Upper lobe of left lung (tissue), 6 donors: ENCODE measurements around the gene NT5C1A. TPM values are rescaled to one million over a fixed set of nuclear protein-coding genes. Genes with fewer than 3 reads are reported as not detected.

Source experiments
- ATAC-seq, 2 donors: fragments of 200-7000 bp; cut with Tn5 transposase; one replicate each; pipeline ENCODE4 v1.9.1; 2022; ENCODE audit warnings: mild to moderate bottlenecking in 2 of 2, moderate library complexity in 2 of 2; ENCODE audit not compliant: low FRiP score in 2 of 2
- DNase-seq, 2 donors: peaks; one replicate each; pipeline ENCODE4 v3.0.0-alpha.2; 2019 to 2020
- H3K27ac ChIP-seq, 4 donors: fragments of 200-600 bp; sonication (generic); one replicate each; pipeline ENCODE4 v1.5.1; 2016 to 2019
- H3K27me3 ChIP-seq, 4 donors: fragments of 200-600 bp; sonication (generic); one replicate each; pipeline ENCODE4 v1.5.1; 2017 to 2019
- H3K36me3 ChIP-seq, 4 donors: fragments of 200-600 bp; sonication (generic); one replicate each; pipeline ENCODE4 v1.5.1; 2016 to 2019
- H3K4me1 ChIP-seq, 4 donors: fragments of 200-600 bp; sonication (generic); one replicate each; pipeline ENCODE4 v1.5.1; 2018 to 2019
- H3K4me3 ChIP-seq, 4 donors: fragments of 200-600 bp; sonication (generic); one replicate each; pipeline ENCODE4 v1.5.1; 2017 to 2019; ENCODE audit warnings: mild to moderate bottlenecking in 2 of 4, moderate library complexity in 1 of 4
- H3K9me3 ChIP-seq, 4 donors: fragments of 200-600 bp; sonication (generic); one replicate each; pipeline ENCODE4 v1.5.1; 2018 to 2019
- EP300 ChIP-seq, 4 donors: sonication (generic); formaldehyde crosslinking; IDR thresholded peaks; one replicate each; pipeline ENCODE4 v1.5.1; 2017; ENCODE audit warnings: antibody characterized with exemption in 4 of 4, control low read depth in 2 of 4
- POLR2A ChIP-seq, 4 donors: fragments of 450-650 bp; IDR thresholded peaks; one replicate each; pipeline ENCODE4 v1.5.1; 2016 to 2017; ENCODE audit warnings: antibody characterized with exemption in 4 of 4, mild to moderate bottlenecking in 2 of 4
- POLR2AphosphoS5 ChIP-seq, 2 donors: sonication (generic); formaldehyde crosslinking; IDR thresholded peaks; one replicate each; pipeline ENCODE4 v1.5.1; 2017; ENCODE audit warnings: antibody characterized with exemption in 2 of 2
- WGBS, 2 donors: methylation state at CpG; one replicate each; pipeline ENCODE4 v1.1.5; 2017 to 2018; 5-methylcytosine and 5-hydroxymethylcytosine counted together
- total RNA-seq, 6 donors: library from RNA; depleted of rRNA in 4 of 6; stranded (reverse); fragments of >200 nt in 4 of 6; gene quantifications; one replicate each; pipeline versions ENCODE4 v1.1.0 to v1.2.1, GENCODE V29; 2016 to 2021
- TF ChIP-seq, protein P1 (sequence below), 6 experiments: fragments of 450-650 bp in 4 of 6; fragments of 200-600 bp in 2 of 6; sonication (generic) in 2 of 6; IDR thresholded peaks; one replicate each; pipeline ENCODE4 v1.5.1; 2016 to 2019; ENCODE audit warnings: antibody characterized with exemption in 6 of 6
- donor health status: DM: no; HTN: no; CAD: no; lungs with moderate emphysema.
- donor health status: DM: no; HTN: yes; CAD: no; lungs with severe emphysema.

NT5C1A gene
- total RNA-seq, 6 donors from 2014 or later = 0.37 to 5.5 (median 2.6) TPM; not detected in 2

DNA sequence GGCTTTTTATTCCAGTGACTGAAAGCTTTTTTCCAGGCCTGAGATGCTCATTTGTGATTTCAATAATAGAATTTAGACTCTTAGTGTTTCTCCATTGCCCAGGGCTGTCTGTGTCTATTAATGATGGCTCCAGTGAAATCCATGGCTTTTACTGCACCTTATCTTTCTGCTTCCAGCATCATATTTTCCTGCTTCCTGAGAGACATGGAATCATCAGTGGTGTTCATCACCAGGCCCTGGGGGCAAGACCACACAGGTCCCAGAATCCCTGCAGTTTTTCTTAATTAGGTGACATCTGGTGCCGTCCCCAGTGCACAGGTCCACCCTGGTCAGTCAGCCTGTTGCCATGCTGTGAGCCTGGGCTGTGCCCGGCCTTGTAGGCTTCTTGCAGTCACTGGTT, 15.5 kb downstream of the NT5C1A start:
- DNase-seq (no peak), ATAC-seq (no peak)
- TF ChIP-seq, protein P1, sequence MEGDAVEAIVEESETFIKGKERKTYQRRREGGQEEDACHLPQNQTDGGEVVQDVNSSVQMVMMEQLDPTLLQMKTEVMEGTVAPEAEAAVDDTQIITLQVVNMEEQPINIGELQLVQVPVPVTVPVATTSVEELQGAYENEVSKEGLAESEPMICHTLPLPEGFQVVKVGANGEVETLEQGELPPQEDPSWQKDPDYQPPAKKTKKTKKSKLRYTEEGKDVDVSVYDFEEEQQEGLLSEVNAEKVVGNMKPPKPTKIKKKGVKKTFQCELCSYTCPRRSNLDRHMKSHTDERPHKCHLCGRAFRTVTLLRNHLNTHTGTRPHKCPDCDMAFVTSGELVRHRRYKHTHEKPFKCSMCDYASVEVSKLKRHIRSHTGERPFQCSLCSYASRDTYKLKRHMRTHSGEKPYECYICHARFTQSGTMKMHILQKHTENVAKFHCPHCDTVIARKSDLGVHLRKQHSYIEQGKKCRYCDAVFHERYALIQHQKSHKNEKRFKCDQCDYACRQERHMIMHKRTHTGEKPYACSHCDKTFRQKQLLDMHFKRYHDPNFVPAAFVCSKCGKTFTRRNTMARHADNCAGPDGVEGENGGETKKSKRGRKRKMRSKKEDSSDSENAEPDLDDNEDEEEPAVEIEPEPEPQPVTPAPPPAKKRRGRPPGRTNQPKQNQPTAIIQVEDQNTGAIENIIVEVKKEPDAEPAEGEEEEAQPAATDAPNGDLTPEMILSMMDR (IDR thresholded peaks at IDR 0.05) = no peak
- no peak for TF ChIP-seq POLR2AphosphoS5 (IDR thresholded peaks at IDR 0.05)
- no peak for TF ChIP-seq POLR2A (IDR thresholded peaks at IDR 0.05)
- TF ChIP-seq EP300 (IDR thresholded peaks at IDR 0.05) = no peak
- no peaks in the 10 kb centered on the region for H3K36me3 ChIP-seq
- peaks cover 0 to 7% (median 3%) of the 10 kb centered on the region in 4 donors for H3K4me1 ChIP-seq
- no peak overlapping the region for H3K4me3 ChIP-seq
- H3K27me3 ChIP-seq = no peaks in the 10 kb centered on the region
- H3K27ac ChIP-seq = no peak overlapping the region
- 84 to 86% methylated on average over 2 of the region's 2 CpGs for WGBS, 2 donors
- H3K9me3 ChIP-seq = no peaks in the 10 kb centered on the region

DNA sequence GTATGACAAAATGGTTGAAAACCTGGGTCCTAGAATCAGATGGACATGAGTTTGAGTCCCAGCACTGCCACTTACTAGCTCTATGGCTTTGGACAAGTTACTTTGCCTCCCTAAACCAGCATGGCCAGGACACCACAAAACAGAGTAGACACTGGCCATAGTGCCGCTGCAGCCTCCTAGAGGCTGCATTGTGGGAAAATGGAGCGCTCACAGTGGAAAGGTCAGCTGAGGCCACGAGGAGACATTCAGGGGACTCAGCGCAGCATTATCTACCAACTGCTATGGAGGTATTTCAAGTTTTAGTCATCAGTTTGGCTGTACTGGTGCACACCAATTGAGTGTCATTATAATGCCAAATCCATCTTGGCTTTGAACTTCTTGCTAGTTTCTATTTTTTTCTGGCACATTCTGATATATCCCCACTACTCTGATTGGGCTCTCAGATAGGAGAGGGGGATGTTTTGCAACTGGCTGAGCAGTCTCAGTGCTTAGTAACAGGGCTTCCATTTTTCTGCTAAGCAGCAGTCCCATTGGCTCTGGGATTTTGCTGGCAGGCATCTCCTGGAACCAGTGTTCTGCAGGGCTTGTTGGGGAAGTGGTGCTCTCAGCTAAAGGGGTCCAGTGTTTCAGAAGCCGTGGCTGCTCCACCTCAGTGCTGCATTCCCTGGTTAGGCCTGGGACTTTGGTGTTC, 16.2 kb downstream of the NT5C1A start:
- no peaks in the 10 kb centered on the region for H3K36me3 ChIP-seq
- no peak overlapping the region for H3K4me3 ChIP-seq
- H3K4me1 ChIP-seq = peaks cover 0 to 7% (median 3%) of the 10 kb centered on the region in 4 donors
- no peak for DNase-seq
- no peaks in the 10 kb centered on the region for H3K9me3 ChIP-seq
- no peaks in the 10 kb centered on the region for H3K27me3 ChIP-seq
- no peak overlapping the region for H3K27ac ChIP-seq
- ATAC-seq = no peak
- WGBS, 2 donors = 86 to 100% methylated on average over 1 to 5 of the region's 5 CpGs
- TF ChIP-seq POLR2AphosphoS5 (IDR thresholded peaks at IDR 0.05) (no peak), POLR2A (IDR thresholded peaks at IDR 0.05) (no peak), EP300 (IDR thresholded peaks at IDR 0.05) (no peak)
- TF ChIP-seq, protein P1 (IDR thresholded peaks at IDR 0.05) = no peak

- Histone ChIP-seq H3K4me1 (peaks cover 0 to 7% (median 3%) of the 10 kb centered on the region in 4 donors), H3K9me3 (no peaks in the 10 kb centered on the region), H3K36me3 (no peaks in the 10 kb centered on the region), H3K27ac (no peak overlapping the region), H3K4me3 (no peak overlapping the region), H3K27me3 (no peaks in the 10 kb centered on the region)
- TF ChIP-seq, protein P1 (IDR thresholded peaks at IDR 0.05) = no peak
- no peak for TF ChIP-seq POLR2A (IDR thresholded peaks at IDR 0.05)
- TF ChIP-seq EP300 (IDR thresholded peaks at IDR 0.05) = no peak
- TF ChIP-seq POLR2AphosphoS5 (IDR thresholded peaks at IDR 0.05) = no peak
- whole genome bisulfite sequencing, 2 donors = 76 to 85% methylated on average over 7 of the region's 7 CpGs
- ATAC-seq = peak in 1 of 2 donors; percentile 17
- DNase-seq = no peak
These were observed 17.6 kb downstream of the NT5C1A start for GRCh38 chr1:39654291-39654690.

GRCh38 chr1:39653546-39654031, 18.3 kb downstream of the NT5C1A start:
- Histone ChIP-seq H3K36me3 (no peaks in the 10 kb centered on the region), H3K9me3 (no peaks in the 10 kb centered on the region), H3K4me1 (peaks cover 0 to 9% (median 3%) of the 10 kb centered on the region in 4 donors), H3K27ac (no peak overlapping the region), H3K4me3 (no peak overlapping the region), H3K27me3 (no peaks in the 10 kb centered on the region)
- TF ChIP-seq, protein P1 (IDR thresholded peaks at IDR 0.05) = peak; percentile 81 to 89 (median 82)
- TF ChIP-seq EP300 (IDR thresholded peaks at IDR 0.05) (no peak), POLR2A (IDR thresholded peaks at IDR 0.05) (no peak), POLR2AphosphoS5 (IDR thresholded peaks at IDR 0.05) (no peak)
- ATAC-seq (peak in 1 of 2 donors; percentile 88), DNase-seq (peak; percentile 75 to 76)
- WGBS, 2 donors = 5 to 6% methylated on average over 7 to 8 of the region's 8 CpGs
